ENCODE measurements around the gene PCNX2. TPM values are rescaled to one million over a fixed set of nuclear protein-coding genes. Genes with fewer than 3 reads are reported as not detected.

The PCNX2 gene
- total RNA-seq, 1 experiment from 2014 or later: 15.3 TPM

DNA sequence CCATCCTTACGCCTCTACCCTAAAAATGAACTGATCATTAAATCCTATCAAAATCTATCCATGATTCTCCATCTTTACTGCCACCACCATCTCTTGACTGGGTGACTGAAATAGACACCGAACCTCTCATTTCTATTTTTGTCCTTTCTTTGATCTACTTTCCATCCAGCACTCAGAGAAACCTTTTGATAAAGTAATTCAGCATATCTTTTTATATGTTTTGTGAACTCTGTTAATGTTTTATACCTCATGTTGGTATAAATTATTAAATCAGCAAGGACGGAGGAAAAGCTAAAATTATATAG lies 13.0 kb downstream of the PCNX2 start (continued):
- no peak for TF ChIP-seq TCF7L2 (IDR thresholded peaks at IDR 0.05; ENCODE audit: borderline replicate concordance, extremely low read depth, insufficient read depth, insufficient read length)
- no peak for TF ChIP-seq CBX3 (IDR thresholded peaks at IDR 0.05; ENCODE audit: low read depth)
- TF ChIP-seq SRF (IDR thresholded peaks at IDR 0.05; ENCODE audit: low read depth): no peak
- TF ChIP-seq ZNF274 (IDR thresholded peaks at IDR 0.05; ENCODE audit: low read depth, low read length): no peak

- H2AFZ ChIP-seq (ENCODE audit: low read depth, low read length, poor library complexity, severe bottlenecking): no peak overlapping the region
- DNase-seq (ENCODE audit: low read depth, low spot score) (no peak), ATAC-seq (no peak)
- no peak overlapping the region for H3K4me3 ChIP-seq (replicated peaks in 1 of 2; ENCODE audit: low read depth in 1 of 2, low read length in 2 of 2)
- ChIA-PET RAD21 (ENCODE audit: low non-redundant PET in 1 of 2, low total read pairs in 2 of 2, uncharacterized antibody in 2 of 2, unreplicated experiment in 2 of 2) (no interaction called here), CTCF (no interaction called here), POLR2A (no interaction called here)
- TF ChIP-seq CEBPB (IDR thresholded peaks at IDR 0.05; ENCODE audit: low read depth) (no peak), EZH2phosphoT487 (IDR thresholded peaks at IDR 0.05; ENCODE audit: borderline replicate concordance) (no peak), YY1 (IDR thresholded peaks at IDR 0.05; ENCODE audit: extremely low read depth, insufficient replicate concordance, low read depth, low read length) (no peak), RAD21 (IDR thresholded peaks at IDR 0.05; ENCODE audit: low read depth) (no peak), EZH2 (IDR thresholded peaks at IDR 0.05) (no peak), ZNF274 (IDR thresholded peaks at IDR 0.05; ENCODE audit: low read depth, low read length) (no peak), SRF (IDR thresholded peaks at IDR 0.05; ENCODE audit: low read depth) (no peak), JUND (IDR thresholded peaks at IDR 0.05) (no peak), ATF3 (IDR thresholded peaks at IDR 0.05) (no peak), POLR2A (IDR thresholded peaks at IDR 0.05; ENCODE audit: borderline replicate concordance, extremely low read depth, insufficient read depth, insufficient read length) (no peak), SP1 (IDR thresholded peaks at IDR 0.05; ENCODE audit: low read depth) (no peak)
- TF ChIP-seq, protein P1, sequence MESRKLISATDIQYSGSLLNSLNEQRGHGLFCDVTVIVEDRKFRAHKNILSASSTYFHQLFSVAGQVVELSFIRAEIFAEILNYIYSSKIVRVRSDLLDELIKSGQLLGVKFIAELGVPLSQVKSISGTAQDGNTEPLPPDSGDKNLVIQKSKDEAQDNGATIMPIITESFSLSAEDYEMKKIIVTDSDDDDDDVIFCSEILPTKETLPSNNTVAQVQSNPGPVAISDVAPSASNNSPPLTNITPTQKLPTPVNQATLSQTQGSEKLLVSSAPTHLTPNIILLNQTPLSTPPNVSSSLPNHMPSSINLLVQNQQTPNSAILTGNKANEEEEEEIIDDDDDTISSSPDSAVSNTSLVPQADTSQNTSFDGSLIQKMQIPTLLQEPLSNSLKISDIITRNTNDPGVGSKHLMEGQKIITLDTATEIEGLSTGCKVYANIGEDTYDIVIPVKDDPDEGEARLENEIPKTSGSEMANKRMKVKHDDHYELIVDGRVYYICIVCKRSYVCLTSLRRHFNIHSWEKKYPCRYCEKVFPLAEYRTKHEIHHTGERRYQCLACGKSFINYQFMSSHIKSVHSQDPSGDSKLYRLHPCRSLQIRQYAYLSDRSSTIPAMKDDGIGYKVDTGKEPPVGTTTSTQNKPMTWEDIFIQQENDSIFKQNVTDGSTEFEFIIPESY (IDR thresholded peaks at IDR 0.05; ENCODE audit: extremely low read depth, insufficient replicate concordance, low read length): no peak
- TF ChIP-seq, protein P2, sequence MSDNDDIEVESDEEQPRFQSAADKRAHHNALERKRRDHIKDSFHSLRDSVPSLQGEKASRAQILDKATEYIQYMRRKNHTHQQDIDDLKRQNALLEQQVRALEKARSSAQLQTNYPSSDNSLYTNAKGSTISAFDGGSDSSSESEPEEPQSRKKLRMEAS (IDR thresholded peaks at IDR 0.05): no peak
- no peak overlapping the region for H3K4me2 ChIP-seq (ENCODE audit: low read length)
- no peaks in the 10 kb centered on the region for H3K9me2 ChIP-seq (ENCODE audit: insufficient read depth)
- H3K36me3 ChIP-seq (ENCODE audit: control insufficient read depth in 1 of 2, insufficient read depth in 2 of 2, low read length in 2 of 2): no peaks in the 10 kb centered on the region
- H4K20me1 ChIP-seq (ENCODE audit: insufficient read depth): no peaks in the 10 kb centered on the region
- H3K27ac ChIP-seq (ENCODE audit: low read depth, low read length): no peak overlapping the region
- no peaks in the 10 kb centered on the region for H3K9me3 ChIP-seq (ENCODE audit: control insufficient read depth in 1 of 2, insufficient read depth in 1 of 2, low read depth in 1 of 2, low read length in 2 of 2)
- intact Hi-C loops (cut with micrococcal nuclease): no loop called here
- BruUV-seq (replicated peaks): no TSS peak
- no peaks in the 10 kb centered on the region for H3K27me3 ChIP-seq (ENCODE audit: insufficient read depth, low read length)
- H3K9ac ChIP-seq (ENCODE audit: low read length): no peak overlapping the region
- H3K4me1 ChIP-seq (ENCODE audit: control insufficient read depth in 1 of 2, insufficient read depth in 2 of 2, low read length in 2 of 2): no peaks in the 10 kb centered on the region
- H3K79me2 ChIP-seq (ENCODE audit: insufficient read depth, low read length): peaks cover 12% of the 10 kb centered on the region; the same call in 1 of the 2 replicates
These were observed 13.6 kb downstream of the PCNX2 start for GRCh38 chr1:233281711-233282581.

Data from HCT116 (cell line).